HG03575 (cell line): ENCODE measurements around the gene ENOX1.

Experiments
- ATAC-seq: cut with Tn5 transposase; IDR thresholded peaks from one replicate; pipeline ENCODE4 v1.9.1; 2021; ENCODE audit not compliant: unreplicated experiment, insufficient number of reproducible peaks, low FRiP score; ENCODE audit errors: extremely low read depth

The ENOX1 gene

GRCh38 chr13:43518833-43519232 lies 267.9 kb downstream of the ENOX1 start:
- no peak for ATAC-seq

GRCh38 chr13:43516401-43516833 lies 270.4 kb downstream of the ENOX1 start:
- ATAC-seq, result no peak

- ATAC-seq, result no peak
These were observed 271.2 kb downstream of the ENOX1 start for GRCh38 chr13:43515531-43515930.

GRCh38 chr13:43514311-43514710 lies 272.5 kb downstream of the ENOX1 start:
- ATAC-seq, result no peak

- no peak for ATAC-seq
These were observed 274.6 kb downstream of the ENOX1 start for GRCh38 chr13:43512221-43512620.

- no peak for ATAC-seq
These were observed 275.5 kb downstream of the ENOX1 start for GRCh38 chr13:43510956-43511901.

GRCh38 chr13:43495732-43496131 lies 291.0 kb downstream of the ENOX1 start:
- ATAC-seq, result no peak

- no peak for ATAC-seq
These were observed 292.6 kb downstream of the ENOX1 start for GRCh38 chr13:43494206-43494605.

- ATAC-seq, result no peak
These were observed 293.2 kb downstream of the ENOX1 start for GRCh38 chr13:43493496-43494000.

- ATAC-seq, result no peak
These were observed 294.0 kb downstream of the ENOX1 start for GRCh38 chr13:43492745-43493144.

- no peak for ATAC-seq
These were observed 294.5 kb downstream of the ENOX1 start for GRCh38 chr13:43492311-43492710.

- ATAC-seq, result no peak
These were observed 297.5 kb downstream of the ENOX1 start for GRCh38 chr13:43489233-43489632.

- ATAC-seq, result no peak
These were observed 298.9 kb downstream of the ENOX1 start for GRCh38 chr13:43487885-43488284.

- ATAC-seq, result no peak
These were observed 299.3 kb downstream of the ENOX1 start for GRCh38 chr13:43487461-43487860.

- ATAC-seq, result no peak
These were observed 302.1 kb downstream of the ENOX1 start for GRCh38 chr13:43484432-43485225.

GRCh38 chr13:43483930-43484329 lies 302.8 kb downstream of the ENOX1 start:
- no peak for ATAC-seq

- ATAC-seq, result no peak
These were observed 304.1 kb downstream of the ENOX1 start for GRCh38 chr13:43482641-43483040.

GRCh38 chr13:43482026-43482425 lies 304.7 kb downstream of the ENOX1 start:
- ATAC-seq, result no peak

- ATAC-seq, result no peak
These were observed 307.9 kb downstream of the ENOX1 start for GRCh38 chr13:43478902-43479301.

- ATAC-seq, result no peak
These were observed 308.6 kb downstream of the ENOX1 start for GRCh38 chr13:43478211-43478610.
